GM12878 (cell line): ENCODE measurements around the gene CELF2. TPM values are rescaled to one million over a fixed set of nuclear protein-coding genes. Genes with fewer than 3 reads are reported as not detected.
A peak's percentile ranks its signal among the peaks of the same experiment; 100 is the strongest.

Source experiments
- ATF7 ChIP-seq: fragments of 450-650 bp; IDR thresholded peaks from 2 replicates; pipeline ENCODE4 v1.6.1; 2016; ENCODE audit warnings: low read depth, mild to moderate bottlenecking
- BHLHE40 ChIP-seq, 2 experiments: fragments of 450-650 bp in 1 of 2; IDR thresholded peaks; 2 replicates each; pipeline ENCODE4 v1.6.1; 2011 to 2017; ENCODE audit warnings: low read depth in 2 of 2, borderline replicate concordance in 1 of 2, improper control_type of control experiment in 1 of 2, low read length in 1 of 2, mild to moderate bottlenecking in 1 of 2
- BMI1 ChIP-seq: fragments of 450-650 bp; IDR thresholded peaks from 2 replicates; pipeline ENCODE4 v1.6.1; 2016; ENCODE audit warnings: mild to moderate bottlenecking, moderate library complexity, borderline replicate concordance
- CTCF ChIP-seq, 3 experiments: IDR thresholded peaks in 2 of 3; conservative IDR thresholded peaks in 1 of 3; 2 replicates each; pipeline ENCODE4 v1.5.1; 2011; ENCODE audit warnings: low read depth in 3 of 3, low read length in 3 of 3, mild to moderate bottlenecking in 3 of 3, control low read depth in 2 of 3, moderate library complexity in 2 of 3, inconsistent platforms in 1 of 3, mixed read lengths in 1 of 3; ENCODE audit not compliant: control insufficient read depth in 2 of 3, insufficient read depth in 1 of 3; ENCODE audit errors: extremely low read depth in 1 of 3
- CUX1 ChIP-seq: IDR thresholded peaks from 2 replicates; pipeline ENCODE4 v1.6.1; 2012; ENCODE audit warnings: improper control_type of control experiment, low read depth, low read length; ENCODE audit not compliant: insufficient replicate concordance
- HDAC2 ChIP-seq: fragments of 200-600 bp; sonication (generic); IDR thresholded peaks from 2 replicates; pipeline ENCODE4 v1.6.1; 2017
- MYB ChIP-seq: fragments of 150-350 bp; IDR thresholded peaks from 2 replicates; pipeline ENCODE4 v1.6.1; 2014; ENCODE audit warnings: mild to moderate bottlenecking, low read depth, low read length, borderline replicate concordance
- MYC ChIP-seq: IDR thresholded peaks from 2 replicates; pipeline ENCODE4 v1.6.1; 2011; ENCODE audit warnings: mild to moderate bottlenecking, low read length, moderate library complexity, inconsistent platforms; ENCODE audit not compliant: insufficient read depth, insufficient replicate concordance, insufficient read length, severe bottlenecking
- NFIC ChIP-seq: IDR thresholded peaks from 2 replicates; pipeline ENCODE4 v1.6.1; 2012; ENCODE audit warnings: low read depth, mild to moderate bottlenecking, inconsistent platforms, low read length, moderate library complexity
- RAD51 ChIP-seq: fragments of 450-650 bp; IDR thresholded peaks from 2 replicates; pipeline ENCODE4 v1.6.1; 2016; ENCODE audit warnings: moderate library complexity, mild to moderate bottlenecking, inconsistent platforms
- RELA ChIP-seq: fragments of 450-650 bp; IDR thresholded peaks from 2 replicates; pipeline ENCODE4 v1.8.0; 2014; ENCODE audit warnings: borderline replicate concordance; ENCODE audit not compliant: partially characterized antibody
- RFX5 ChIP-seq: IDR thresholded peaks from 2 replicates; pipeline ENCODE4 v1.6.1; 2011; ENCODE audit warnings: low read depth, low read length, improper control_type of control experiment
- ZNF207 ChIP-seq: fragments of 450-650 bp; IDR thresholded peaks from 2 replicates; pipeline ENCODE4 v1.6.1; 2014; ENCODE audit warnings: antibody characterized with exemption, mild to moderate bottlenecking, borderline replicate concordance
- ZNF24 ChIP-seq: fragments of 450-650 bp; IDR thresholded peaks from 2 replicates; pipeline ENCODE4 v1.6.1; 2017; ENCODE audit warnings: antibody characterized with exemption, mild to moderate bottlenecking
- polyA plus RNA-seq, 11 experiments: library from polyadenylated mRNA; depleted of rRNA in 4 of 11; unstranded in 6 of 11; stranded (reverse) in 5 of 11; fragments of >200 nt; fragmentation: Nextera tagmentation in 4 of 11; fragmentation: Illumina TruSeq in 1 of 11; extraction: Ambion mirVana in 4 of 11; extraction: Trizol in 1 of 11; gene quantifications; 1 replicate in 1 of 11; 2 replicates in 10 of 11; pipeline versions ENCODE4 v1.2.1 to v1.2.3, GENCODE V29; 2011 to 2016; ENCODE audit warnings: inconsistent platforms in 2 of 11, missing spikeins in 2 of 11, low read depth in 1 of 11
- total RNA-seq, 4 experiments: library from RNA; depleted of rRNA in 3 of 4; stranded (reverse); fragments of >200 nt in 3 of 4; fragmentation: Illumina TruSeq in 1 of 4; extraction: Trizol in 1 of 4; gene quantifications; 2 replicates each; pipeline versions ENCODE4 v1.2.1 to v1.2.3, GENCODE V29; 2013 to 2021
- TF ChIP-seq, protein P1 (sequence below): IDR thresholded peaks from 2 replicates; pipeline ENCODE4 v1.6.1; 2011; ENCODE audit warnings: borderline replicate concordance, low read depth, mild to moderate bottlenecking, moderate library complexity, mixed read lengths, low read length; ENCODE audit not compliant: insufficient read depth; ENCODE audit errors: extremely low read length
- TF ChIP-seq, protein P2 (sequence below): fragments of 450-650 bp; IDR thresholded peaks from 2 replicates; pipeline ENCODE4 v1.6.1; 2016; ENCODE audit warnings: mild to moderate bottlenecking
- TF ChIP-seq, protein P3 (sequence below): fragments of 450-650 bp; IDR thresholded peaks from 2 replicates; pipeline ENCODE4 v1.6.1; 2017; ENCODE audit warnings: low read depth, mild to moderate bottlenecking, moderate library complexity

CELF2 gene
- total and polyA plus RNA-seq, 10 of the 15 experiments (the other 5 are each of a cell fraction or from before 2014, with no cell fraction given): 20.8 to 129 (median 86.3) TPM

DNA sequence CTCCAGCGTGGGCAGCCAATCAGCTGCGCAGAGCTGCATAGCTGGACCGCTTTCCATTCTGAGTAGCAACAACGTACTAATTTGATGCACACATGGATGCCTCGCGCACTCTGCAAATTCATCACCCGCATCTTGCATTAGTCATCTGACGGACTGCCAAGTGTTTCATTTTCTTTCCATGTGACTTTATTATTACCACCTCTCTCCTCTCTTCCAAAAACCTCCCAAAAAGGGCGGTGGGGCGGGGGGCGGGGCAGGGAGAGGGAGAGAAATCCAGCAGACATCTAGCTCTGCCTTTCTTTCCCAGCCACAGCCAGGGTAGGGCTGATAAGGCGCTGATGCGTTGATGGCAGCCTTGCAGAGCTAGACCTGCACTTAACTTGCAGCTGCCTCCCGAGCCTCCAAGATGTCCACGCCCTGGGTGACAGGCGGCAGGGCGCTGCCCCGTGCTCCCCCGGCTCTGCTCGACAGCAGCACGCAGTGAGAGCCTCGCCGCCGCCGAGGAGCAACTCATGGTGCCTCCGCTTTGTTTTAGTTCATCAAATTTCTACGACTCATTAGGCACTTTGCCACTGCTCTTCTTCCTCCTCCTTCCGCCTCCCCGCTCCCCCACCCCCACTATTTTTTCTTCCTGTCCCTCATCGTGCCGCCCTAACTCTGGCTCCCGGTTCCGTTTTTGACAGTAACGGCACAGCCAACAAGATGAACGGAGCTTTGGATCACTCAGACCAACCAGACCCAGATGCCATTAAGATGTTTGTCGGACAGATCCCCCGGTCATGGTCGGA, 147.3 kb downstream of the CELF2 start (continued):
- TF ChIP-seq BHLHE40 (IDR thresholded peaks at IDR 0.05; ENCODE audit: borderline replicate concordance in 1 of 2, low read depth in 2 of 2, low read length in 1 of 2) (no peak; a peak in 1 of 4 replicates), RAD51 (0 out of 2 replicates have a peak, but pooled peaks have one; percentile 32), ATF7 (no peak), ZNF24 (no peak), RFX5 (no peak), MYB (no peak), HDAC2 (no peak), ZNF207 (no peak), RELA (no peak), MYC (peak; percentile 45), CTCF (IDR thresholded peaks at IDR 0.05 in 2 of 3, conservative IDR thresholded peaks at IDR 0.05 in 1 of 3; ENCODE audit: control insufficient read depth in 2 of 3, extremely low read depth in 1 of 3, insufficient read depth in 1 of 3, low read depth in 3 of 3, low read length in 3 of 3) (no peak), BMI1 (no peak), NFIC (no peak), CUX1 (no peak)
- TF ChIP-seq, protein P1, sequence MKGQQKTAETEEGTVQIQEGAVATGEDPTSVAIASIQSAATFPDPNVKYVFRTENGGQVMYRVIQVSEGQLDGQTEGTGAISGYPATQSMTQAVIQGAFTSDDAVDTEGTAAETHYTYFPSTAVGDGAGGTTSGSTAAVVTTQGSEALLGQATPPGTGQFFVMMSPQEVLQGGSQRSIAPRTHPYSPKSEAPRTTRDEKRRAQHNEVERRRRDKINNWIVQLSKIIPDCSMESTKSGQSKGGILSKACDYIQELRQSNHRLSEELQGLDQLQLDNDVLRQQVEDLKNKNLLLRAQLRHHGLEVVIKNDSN: no peak
- TF ChIP-seq, protein P2, sequence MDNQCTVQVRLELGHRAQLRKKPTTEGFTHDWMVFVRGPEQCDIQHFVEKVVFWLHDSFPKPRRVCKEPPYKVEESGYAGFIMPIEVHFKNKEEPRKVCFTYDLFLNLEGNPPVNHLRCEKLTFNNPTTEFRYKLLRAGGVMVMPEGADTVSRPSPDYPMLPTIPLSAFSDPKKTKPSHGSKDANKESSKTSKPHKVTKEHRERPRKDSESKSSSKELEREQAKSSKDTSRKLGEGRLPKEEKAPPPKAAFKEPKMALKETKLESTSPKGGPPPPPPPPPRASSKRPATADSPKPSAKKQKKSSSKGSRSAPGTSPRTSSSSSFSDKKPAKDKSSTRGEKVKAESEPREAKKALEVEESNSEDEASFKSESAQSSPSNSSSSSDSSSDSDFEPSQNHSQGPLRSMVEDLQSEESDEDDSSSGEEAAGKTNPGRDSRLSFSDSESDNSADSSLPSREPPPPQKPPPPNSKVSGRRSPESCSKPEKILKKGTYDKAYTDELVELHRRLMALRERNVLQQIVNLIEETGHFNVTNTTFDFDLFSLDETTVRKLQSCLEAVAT: peak; percentile 55; the same call in 1 of the 2 replicates
- TF ChIP-seq, protein P3, sequence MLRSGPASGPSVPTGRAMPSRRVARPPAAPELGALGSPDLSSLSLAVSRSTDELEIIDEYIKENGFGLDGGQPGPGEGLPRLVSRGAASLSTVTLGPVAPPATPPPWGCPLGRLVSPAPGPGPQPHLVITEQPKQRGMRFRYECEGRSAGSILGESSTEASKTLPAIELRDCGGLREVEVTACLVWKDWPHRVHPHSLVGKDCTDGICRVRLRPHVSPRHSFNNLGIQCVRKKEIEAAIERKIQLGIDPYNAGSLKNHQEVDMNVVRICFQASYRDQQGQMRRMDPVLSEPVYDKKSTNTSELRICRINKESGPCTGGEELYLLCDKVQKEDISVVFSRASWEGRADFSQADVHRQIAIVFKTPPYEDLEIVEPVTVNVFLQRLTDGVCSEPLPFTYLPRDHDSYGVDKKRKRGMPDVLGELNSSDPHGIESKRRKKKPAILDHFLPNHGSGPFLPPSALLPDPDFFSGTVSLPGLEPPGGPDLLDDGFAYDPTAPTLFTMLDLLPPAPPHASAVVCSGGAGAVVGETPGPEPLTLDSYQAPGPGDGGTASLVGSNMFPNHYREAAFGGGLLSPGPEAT: no peak
